Caco-2 (cell line): Measurements from ENCODE around the gene PLXNA2. TPM values are rescaled to one million over a fixed set of nuclear protein-coding genes. Genes with fewer than 3 reads are reported as not detected.

Experiments used
- BruUV-seq: library from RNA; stranded (reverse); fragments of 400-500 nt; replicated peaks from 2 replicates; lab custom pipeline; 2021; lab: Mats Ljungman, UMichigan
- CTCF ChIA-PET: fragments of 300-600 bp; sonication (Branson Sonifier 250); formaldehyde crosslinking; loops from one replicate; lab custom pipeline; 2022; ENCODE audit warnings: antibody characterized with exemption; lab: Charles Lee
- POLR2A ChIA-PET: fragments of 300-600 bp; sonication (Branson Sonifier 250); formaldehyde crosslinking; loops from one replicate; lab custom pipeline; 2022; ENCODE audit warnings: antibody characterized with exemption; lab: Charles Lee
- DNase-seq, 2 experiments: peaks; one replicate each; pipeline versions ENCODE4 v3.0.0 to v3.0.0-alpha.2; 2020 to 2022
- H3K27me3 ChIP-seq: replicated peaks from 2 replicates; pipeline ENCODE4 v1.6.0; 2011; ENCODE audit warnings: low read length; ENCODE audit not compliant: control insufficient read depth, insufficient read depth
- H3K36me3 ChIP-seq: 2 replicates; pipeline ENCODE4 v1.5.1; 2011; ENCODE audit warnings: low read length; ENCODE audit not compliant: control insufficient read depth, insufficient read depth
- H3K4me1 ChIP-seq: fragments of 250-450 bp; sonication (Bioruptor Pico); 2 replicates; pipeline ENCODE4 v1.5.1; 2020; ENCODE audit warnings: mild to moderate bottlenecking
- H3K4me3 ChIP-seq: 2 replicates; pipeline ENCODE4 v1.5.1; 2011; ENCODE audit warnings: low read depth, mild to moderate bottlenecking, control low read depth, low read length
- H3K9me3 ChIP-seq: fragments of 250-450 bp; sonication (Bioruptor Pico); 2 replicates; pipeline ENCODE4 v1.5.1; 2020; ENCODE audit warnings: mild to moderate bottlenecking, moderate library complexity
- H3K27ac Mint-ChIP-seq: one replicate; pipeline ENCODE4 v1.8.0; 2022; ENCODE audit warnings: mixed read lengths; ENCODE audit not compliant: unreplicated experiment
- H3K27me3 Mint-ChIP-seq: one replicate; pipeline ENCODE4 v1.8.0; 2022; ENCODE audit warnings: mixed read lengths; ENCODE audit not compliant: insufficient read depth, unreplicated experiment
- H3K36me3 Mint-ChIP-seq: one replicate; pipeline ENCODE4 v1.8.0; 2022; ENCODE audit warnings: mild to moderate bottlenecking, mixed read lengths; ENCODE audit not compliant: insufficient read depth, unreplicated experiment
- H3K4me1 Mint-ChIP-seq: one replicate; pipeline ENCODE4 v1.8.0; 2022; ENCODE audit warnings: low read depth, mixed read lengths; ENCODE audit not compliant: unreplicated experiment
- H3K4me3 Mint-ChIP-seq: one replicate; pipeline ENCODE4 v1.8.0; 2022; ENCODE audit warnings: mild to moderate bottlenecking, moderate library complexity, mixed read lengths; ENCODE audit not compliant: unreplicated experiment
- H3K9me3 Mint-ChIP-seq: one replicate; pipeline ENCODE4 v1.8.0; 2022; ENCODE audit warnings: mixed read lengths; ENCODE audit not compliant: unreplicated experiment
- intact Hi-C: fragments of 100-400 bp; cut with micrococcal nuclease; formaldehyde crosslinking; loops from one replicate; pipeline ENCODE4 v1.10.0; 2022; ENCODE audit not compliant: unreplicated experiment
- total RNA-seq: library from RNA; stranded (reverse); gene quantifications from 2 replicates; pipeline ENCODE4 v1.2.3, GENCODE V29; 2022
- TF ChIP-seq, protein P1 (sequence below), 2 experiments: fragments of 200-600 bp in 1 of 2; IDR thresholded peaks; 1 replicate in 1 of 2; 2 replicates in 1 of 2; pipeline versions ENCODE4 v1.5.1 to v1.8.0; 2011 to 2022; ENCODE audit warnings: antibody characterized with exemption in 1 of 2, control low read depth in 1 of 2, inconsistent platforms in 1 of 2, low read depth in 1 of 2, low read length in 1 of 2, mild to moderate bottlenecking in 1 of 2, moderate library complexity in 1 of 2; ENCODE audit not compliant: insufficient read depth in 1 of 2, severe bottlenecking in 1 of 2, unreplicated experiment in 1 of 2

Gene PLXNA2
- total RNA-seq, 1 experiment from 2014 or later: 3.2 TPM

DNA sequence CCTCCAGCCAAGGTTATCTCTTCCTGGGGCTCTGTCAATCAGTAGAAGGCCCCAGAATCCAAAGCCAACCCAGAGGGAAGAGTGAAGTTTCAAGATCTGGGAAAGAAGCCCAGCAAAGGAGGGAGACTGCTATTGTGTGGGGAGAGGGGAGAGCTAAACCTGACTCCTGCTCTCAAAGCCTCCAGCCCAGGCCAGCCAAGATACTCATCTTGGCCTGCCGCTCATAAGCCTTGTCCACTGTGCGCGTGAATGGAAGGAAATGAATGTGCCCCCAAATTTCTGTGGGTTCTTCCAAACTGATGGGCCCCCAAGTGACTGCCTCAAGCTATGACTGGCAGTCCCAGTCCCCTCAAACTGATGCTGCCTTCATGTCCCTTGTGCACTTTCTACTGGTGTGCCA is 2.0 kb downstream of the PLXNA2 start:
- Histone ChIP-seq H3K4me3 (no peak overlapping the region), H3K36me3 (no peaks in the 10 kb centered on the region), H3K27me3 (0 out of 2 replicates have a peak, but pooled peaks cover 1% of the 10 kb centered on the region), H3K4me1 (peaks cover 25% of the 10 kb centered on the region), H3K9me3 (no peaks in the 10 kb centered on the region)
- Mint-ChIP-seq H3K4me3 (peak overlapping the region; percentile 69), H3K36me3 (no peaks in the 10 kb centered on the region), H3K27ac (no peak overlapping the region), H3K9me3 (no peaks in the 10 kb centered on the region), H3K4me1 (peaks cover 13% of the 10 kb centered on the region), H3K27me3 (peaks cover 16% of the 10 kb centered on the region)
- TF ChIP-seq, protein P1, sequence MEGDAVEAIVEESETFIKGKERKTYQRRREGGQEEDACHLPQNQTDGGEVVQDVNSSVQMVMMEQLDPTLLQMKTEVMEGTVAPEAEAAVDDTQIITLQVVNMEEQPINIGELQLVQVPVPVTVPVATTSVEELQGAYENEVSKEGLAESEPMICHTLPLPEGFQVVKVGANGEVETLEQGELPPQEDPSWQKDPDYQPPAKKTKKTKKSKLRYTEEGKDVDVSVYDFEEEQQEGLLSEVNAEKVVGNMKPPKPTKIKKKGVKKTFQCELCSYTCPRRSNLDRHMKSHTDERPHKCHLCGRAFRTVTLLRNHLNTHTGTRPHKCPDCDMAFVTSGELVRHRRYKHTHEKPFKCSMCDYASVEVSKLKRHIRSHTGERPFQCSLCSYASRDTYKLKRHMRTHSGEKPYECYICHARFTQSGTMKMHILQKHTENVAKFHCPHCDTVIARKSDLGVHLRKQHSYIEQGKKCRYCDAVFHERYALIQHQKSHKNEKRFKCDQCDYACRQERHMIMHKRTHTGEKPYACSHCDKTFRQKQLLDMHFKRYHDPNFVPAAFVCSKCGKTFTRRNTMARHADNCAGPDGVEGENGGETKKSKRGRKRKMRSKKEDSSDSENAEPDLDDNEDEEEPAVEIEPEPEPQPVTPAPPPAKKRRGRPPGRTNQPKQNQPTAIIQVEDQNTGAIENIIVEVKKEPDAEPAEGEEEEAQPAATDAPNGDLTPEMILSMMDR (IDR thresholded peaks at IDR 0.05; ENCODE audit: insufficient read depth in 1 of 2, low read depth in 1 of 2, low read length in 1 of 2, severe bottlenecking in 1 of 2, unreplicated experiment in 1 of 2): no peak
- CTCF ChIA-PET: interaction anchor here (6.1 kb wide), 1 partner anchor 110 kb away, joined by 46 read pairs; no protein-coding TSS in a partner anchor
- POLR2A ChIA-PET: no interaction called here
- BruUV-seq: no TSS peak
- no peak for DNase-seq
- intact Hi-C loops: loop anchor here (10.0 kb wide), 1 partner anchor 357 kb away; no protein-coding TSS in a partner anchor

GRCh38 chr1:208241512-208241911 is 2.7 kb downstream of the PLXNA2 start:
- TF ChIP-seq, protein P1 (IDR thresholded peaks at IDR 0.05; ENCODE audit: insufficient read depth in 1 of 2, low read depth in 1 of 2, low read length in 1 of 2, severe bottlenecking in 1 of 2, unreplicated experiment in 1 of 2): no peak
- Histone ChIP-seq H3K27me3 (0 out of 2 replicates have a peak, but pooled peaks cover 1% of the 10 kb centered on the region), H3K4me1 (peaks cover 28% of the 10 kb centered on the region), H3K4me3 (no peak overlapping the region), H3K9me3 (no peaks in the 10 kb centered on the region), H3K36me3 (no peaks in the 10 kb centered on the region)
- H3K4me3 Mint-ChIP-seq: no peak overlapping the region
- BruUV-seq: no TSS peak
- peaks cover 11% of the 10 kb centered on the region for H3K27me3 Mint-ChIP-seq
- ChIA-PET CTCF (interaction anchor here (6.1 kb wide), 1 partner anchor 110 kb away, joined by 46 read pairs; no protein-coding TSS in a partner anchor), POLR2A (no interaction called here)
- no peaks in the 10 kb centered on the region for H3K36me3 Mint-ChIP-seq
- DNase-seq: no peak
- intact Hi-C loops: loop anchor here (10.0 kb wide), 1 partner anchor 357 kb away; no protein-coding TSS in a partner anchor
- no peak overlapping the region for H3K27ac Mint-ChIP-seq
- H3K9me3 Mint-ChIP-seq: no peaks in the 10 kb centered on the region
- peaks cover 15% of the 10 kb centered on the region for H3K4me1 Mint-ChIP-seq

DNA sequence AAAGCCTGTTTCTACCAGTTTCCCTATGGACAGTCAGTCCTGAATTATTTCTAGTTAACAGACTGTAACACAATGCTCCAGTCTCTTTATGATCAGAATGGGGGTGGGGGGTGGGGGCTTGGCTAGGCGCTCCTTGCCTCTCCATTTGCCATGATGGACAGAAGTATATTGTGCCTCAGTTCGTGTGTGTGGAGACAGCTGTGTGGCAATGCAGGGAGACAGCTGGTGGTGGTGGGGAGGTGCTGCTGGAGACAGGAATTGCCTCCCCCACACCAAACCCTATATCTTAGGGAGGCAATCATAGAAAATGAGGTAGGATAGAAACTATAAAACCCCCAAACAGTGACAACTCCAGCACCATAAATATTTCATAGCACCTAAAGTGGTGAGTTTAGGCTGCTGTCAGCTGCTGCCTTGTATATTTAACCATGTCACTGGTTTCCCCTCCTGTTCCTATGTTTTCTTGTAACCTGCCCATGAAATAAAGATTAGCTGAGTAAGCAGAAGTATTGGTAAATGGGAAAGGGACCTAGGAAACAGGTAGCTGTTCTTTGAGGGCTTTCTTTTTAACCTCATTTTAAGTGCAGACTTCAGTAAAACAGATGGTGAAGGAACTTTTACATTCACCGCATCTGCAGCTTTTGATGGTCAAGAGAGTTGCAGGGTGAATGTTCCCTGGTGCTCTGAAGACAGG is 3.4 kb downstream of the PLXNA2 start:
- H3K4me1 ChIP-seq: peaks cover 35% of the 10 kb centered on the region
- Mint-ChIP-seq H3K27me3 (peaks cover 11% of the 10 kb centered on the region), H3K27ac (no peak overlapping the region), H3K4me1 (peaks cover 20% of the 10 kb centered on the region), H3K4me3 (no peak overlapping the region), H3K36me3 (no peaks in the 10 kb centered on the region), H3K9me3 (no peaks in the 10 kb centered on the region)
- ChIA-PET POLR2A (no interaction called here), CTCF (interaction anchor here (0.8 to 6.1 kb wide), 3 partner anchors 20 to 109 kb away, joined by 3 to 46 read pairs (median 4); no protein-coding TSS in a partner anchor)
- TF ChIP-seq, protein P1 (IDR thresholded peaks at IDR 0.05; ENCODE audit: insufficient read depth in 1 of 2, low read depth in 1 of 2, low read length in 1 of 2, severe bottlenecking in 1 of 2, unreplicated experiment in 1 of 2): no peak
- no TSS peak for BruUV-seq
- no peaks in the 10 kb centered on the region for H3K9me3 ChIP-seq
- no peak for DNase-seq
- intact Hi-C loops: loop anchor here (10.0 kb wide), 1 partner anchor 356 kb away; no protein-coding TSS in a partner anchor
- 0 out of 2 replicates have a peak, but pooled peaks cover 1% of the 10 kb centered on the region for H3K27me3 ChIP-seq
- no peaks in the 10 kb centered on the region for H3K36me3 ChIP-seq
- H3K4me3 ChIP-seq: no peak overlapping the region
